ENCODE data around the gene IFI44L. TPM values are rescaled to one million over a fixed set of nuclear protein-coding genes. Genes with fewer than 3 reads are reported as not detected.

IFI44L gene
- polyA plus RNA-seq, 1 donor from 2014 or later, result 0.10 TPM

DNA sequence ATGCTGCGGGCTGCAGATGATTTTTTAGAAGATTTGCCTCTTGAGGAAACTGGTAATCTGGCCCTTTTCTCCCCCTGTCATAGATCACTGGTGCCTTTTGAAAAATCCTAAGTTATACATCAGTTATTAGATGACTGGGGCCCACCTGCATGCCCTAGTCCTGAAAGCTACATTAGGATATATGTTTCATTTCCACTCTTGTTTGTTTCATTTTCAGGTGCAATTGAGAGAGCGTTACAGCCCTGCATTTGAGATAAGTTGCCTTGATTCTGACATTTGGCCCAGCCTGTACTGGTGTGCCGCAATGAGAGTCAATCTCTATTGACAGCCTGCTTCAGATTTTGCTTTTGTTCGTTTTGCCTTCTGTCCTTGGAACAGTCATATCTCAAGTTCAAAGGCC lies 21.3 kb downstream of the IFI44L start:
- no peaks in the 10 kb centered on the region for H3K9me3 ChIP-seq (ENCODE audit: low read length)
- no peak overlapping the region for H3K9ac ChIP-seq (ENCODE audit: low read length)
- no peaks in the 10 kb centered on the region for H3K9me2 ChIP-seq (ENCODE audit: insufficient read depth, low read length)
- no peaks in the 10 kb centered on the region for H3K79me2 ChIP-seq (replicated peaks; ENCODE audit: insufficient read depth, low read length)
- H3K36me3 ChIP-seq (ENCODE audit: insufficient read depth, low read length), result no peaks in the 10 kb centered on the region
- H3F3A ChIP-seq (ENCODE audit: insufficient read depth, low read length, poor library complexity, severe bottlenecking), result no peaks in the 10 kb centered on the region
- no peaks in the 10 kb centered on the region for H3K27me3 ChIP-seq (ENCODE audit: insufficient read depth, low read depth, low read length)
- H3K4me2 ChIP-seq (ENCODE audit: low read length), result no peak overlapping the region
- no peak overlapping the region for H3K27ac ChIP-seq (ENCODE audit: low read length)
- TF ChIP-seq MXI1 (conservative IDR thresholded peaks at IDR 0.05; ENCODE audit: poor library complexity, severe bottlenecking) (no peak), EZH2 (IDR thresholded peaks at IDR 0.05; ENCODE audit: borderline replicate concordance, insufficient read depth, low read length, poor library complexity, severe bottlenecking) (no peak), POLR2AphosphoS5 (IDR thresholded peaks at IDR 0.05) (no peak), SMC3 (conservative IDR thresholded peaks at IDR 0.05; ENCODE audit: poor library complexity) (no peak), TAF1 (IDR thresholded peaks at IDR 0.05; ENCODE audit: low read depth) (no peak), REST (IDR thresholded peaks at IDR 0.05; ENCODE audit: borderline replicate concordance) (no peak), EP300 (conservative IDR thresholded peaks at IDR 0.05; ENCODE audit: poor library complexity, severe bottlenecking) (no peak)
- TF ChIP-seq, protein P1, sequence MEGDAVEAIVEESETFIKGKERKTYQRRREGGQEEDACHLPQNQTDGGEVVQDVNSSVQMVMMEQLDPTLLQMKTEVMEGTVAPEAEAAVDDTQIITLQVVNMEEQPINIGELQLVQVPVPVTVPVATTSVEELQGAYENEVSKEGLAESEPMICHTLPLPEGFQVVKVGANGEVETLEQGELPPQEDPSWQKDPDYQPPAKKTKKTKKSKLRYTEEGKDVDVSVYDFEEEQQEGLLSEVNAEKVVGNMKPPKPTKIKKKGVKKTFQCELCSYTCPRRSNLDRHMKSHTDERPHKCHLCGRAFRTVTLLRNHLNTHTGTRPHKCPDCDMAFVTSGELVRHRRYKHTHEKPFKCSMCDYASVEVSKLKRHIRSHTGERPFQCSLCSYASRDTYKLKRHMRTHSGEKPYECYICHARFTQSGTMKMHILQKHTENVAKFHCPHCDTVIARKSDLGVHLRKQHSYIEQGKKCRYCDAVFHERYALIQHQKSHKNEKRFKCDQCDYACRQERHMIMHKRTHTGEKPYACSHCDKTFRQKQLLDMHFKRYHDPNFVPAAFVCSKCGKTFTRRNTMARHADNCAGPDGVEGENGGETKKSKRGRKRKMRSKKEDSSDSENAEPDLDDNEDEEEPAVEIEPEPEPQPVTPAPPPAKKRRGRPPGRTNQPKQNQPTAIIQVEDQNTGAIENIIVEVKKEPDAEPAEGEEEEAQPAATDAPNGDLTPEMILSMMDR (IDR thresholded peaks at IDR 0.05; ENCODE audit: poor library complexity, severe bottlenecking), result no peak
- no peak overlapping the region for H2AFZ ChIP-seq (ENCODE audit: low read depth, low read length)
- no peak overlapping the region for H3K4me3 ChIP-seq (ENCODE audit: low read length)
- H4K20me1 ChIP-seq (ENCODE audit: insufficient read depth), result no peaks in the 10 kb centered on the region

DNA sequence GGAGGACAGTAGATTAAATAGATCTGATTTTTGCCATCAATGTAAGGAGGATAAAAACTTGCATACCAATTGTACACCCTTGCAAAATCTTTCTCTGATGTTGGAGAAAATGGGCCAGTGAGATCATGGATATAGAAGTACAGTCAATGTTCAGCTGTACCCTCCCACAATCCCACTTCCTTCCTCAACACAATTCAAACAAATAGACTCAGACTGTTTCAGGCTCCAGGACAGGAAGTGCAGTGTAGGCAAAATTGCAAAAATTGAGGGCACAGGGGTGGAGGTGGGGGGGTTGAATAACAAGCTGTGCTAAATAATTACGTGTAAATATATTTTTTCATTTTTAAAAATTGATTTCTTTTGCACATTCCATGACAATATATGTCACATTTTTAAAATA lies 25.5 kb downstream of the IFI44L start:
- Histone ChIP-seq H3K4me3 (ENCODE audit: low read length) (no peak overlapping the region), H2AFZ (ENCODE audit: low read depth, low read length) (no peak overlapping the region), H3K4me2 (ENCODE audit: low read length) (no peak overlapping the region), H3K79me2 (replicated peaks; ENCODE audit: insufficient read depth, low read length) (no peaks in the 10 kb centered on the region), H3K27me3 (ENCODE audit: insufficient read depth, low read depth, low read length) (no peaks in the 10 kb centered on the region), H3K27ac (ENCODE audit: low read length) (no peak overlapping the region), H4K20me1 (ENCODE audit: insufficient read depth) (no peaks in the 10 kb centered on the region), H3K9me2 (ENCODE audit: insufficient read depth, low read length) (no peaks in the 10 kb centered on the region), H3K36me3 (ENCODE audit: insufficient read depth, low read length) (no peaks in the 10 kb centered on the region), H3K9ac (ENCODE audit: low read length) (no peak overlapping the region), H3F3A (ENCODE audit: insufficient read depth, low read length, poor library complexity, severe bottlenecking) (no peaks in the 10 kb centered on the region), H3K9me3 (ENCODE audit: low read length) (no peaks in the 10 kb centered on the region)
- no peak for TF ChIP-seq REST (IDR thresholded peaks at IDR 0.05; ENCODE audit: borderline replicate concordance)
- TF ChIP-seq EP300 (conservative IDR thresholded peaks at IDR 0.05; ENCODE audit: poor library complexity, severe bottlenecking), result no peak
- no peak for TF ChIP-seq TAF1 (IDR thresholded peaks at IDR 0.05; ENCODE audit: low read depth)
- no peak for TF ChIP-seq RAD21 (conservative IDR thresholded peaks at IDR 0.05)
